Endothelial cell of umbilical vein (primary cell): Measurements from ENCODE around the gene VSTM2B. TPM values are rescaled to one million over a fixed set of nuclear protein-coding genes. Genes with fewer than 3 reads are reported as not detected.

ENCODE experiments used
- BruUV-seq: library from RNA; stranded (reverse); fragments of 400-500 nt; replicated peaks from 2 replicates; lab custom pipeline; 2021; lab: Mats Ljungman, UMichigan
- CTCF ChIA-PET: fragments of 300-600, 350-600 bp; sonication (Branson Sonifier 250); formaldehyde crosslinking; loops from one replicate; lab custom pipeline; 2021; ENCODE audit warnings: antibody characterized with exemption, inconsistent platforms; lab: Charles Lee
- POLR2A ChIA-PET: fragments of 300-600, 350-600 bp; sonication (Branson Sonifier 250); formaldehyde crosslinking; loops from one replicate; lab custom pipeline; 2021; ENCODE audit warnings: antibody characterized with exemption, inconsistent platforms; lab: Charles Lee
- DNase-seq: peaks from one replicate; pipeline ENCODE4 v3.0.0-alpha.2; 2011; ENCODE audit warnings: low read depth, low spot score
- FAIRE-seq: peaks from 2 replicates; lab custom pipeline; 2011; peaks lifted over from hg19 to GRCh38; lab: Jason Lieb, UNC
- H2AFZ ChIP-seq: 2 replicates; pipeline ENCODE4 v1.6.0; 2012; ENCODE audit warnings: low read depth, low read length, control low read depth, inconsistent platforms
- H3K27ac ChIP-seq: 2 replicates; pipeline ENCODE4 v1.5.1; 2011; ENCODE audit warnings: low read depth, mild to moderate bottlenecking, control low read depth, low read length, moderate library complexity; ENCODE audit not compliant: insufficient read depth
- H3K27me3 ChIP-seq, 2 experiments: 2 replicates each; pipeline versions ENCODE4 v1.6.0 to v1.6.1; 2011; ENCODE audit warnings: low read length in 2 of 2, mixed read lengths in 1 of 2; ENCODE audit not compliant: control insufficient read depth in 2 of 2, insufficient read depth in 2 of 2
- H3K36me3 ChIP-seq, 2 experiments: 2 replicates in 1 of 2; 3 replicates in 1 of 2; pipeline ENCODE4 v1.5.1; 2011; ENCODE audit warnings: low read length in 2 of 2, mild to moderate bottlenecking in 1 of 2, moderate library complexity in 1 of 2; ENCODE audit not compliant: control insufficient read depth in 2 of 2, insufficient read depth in 2 of 2; ENCODE audit errors: extremely low read depth in 1 of 2
- H3K4me1 ChIP-seq: 3 replicates; pipeline ENCODE4 v1.5.1; 2011; ENCODE audit warnings: mild to moderate bottlenecking, low read length; ENCODE audit not compliant: control insufficient read depth, insufficient read depth; ENCODE audit errors: extremely low read depth
- H3K4me2 ChIP-seq: 2 replicates; pipeline ENCODE4 v1.6.1; 2011; ENCODE audit warnings: low read length, control low read depth, mixed read lengths; ENCODE audit not compliant: insufficient read depth
- H3K4me3 ChIP-seq, 3 experiments: fragments of 200-600 bp in 1 of 3; sonication (generic), shearing (Covaris generic) in 1 of 3; replicated peaks in 1 of 3; 2 replicates each; pipeline ENCODE4 v1.5.1; 2011 to 2016; ENCODE audit warnings: control low read depth in 3 of 3, low read length in 3 of 3, mild to moderate bottlenecking in 2 of 3, inconsistent platforms in 1 of 3, low read depth in 1 of 3, moderate library complexity in 1 of 3; ENCODE audit not compliant: insufficient read depth in 1 of 3
- H3K79me2 ChIP-seq: 2 replicates; pipeline ENCODE4 v1.6.0; 2012; ENCODE audit warnings: low read length, inconsistent platforms; ENCODE audit not compliant: control insufficient read depth, insufficient read depth
- H3K9ac ChIP-seq: replicated peaks from 2 replicates; pipeline ENCODE3; 2011; ENCODE audit warnings: low read length, control low read depth; ENCODE audit not compliant: insufficient read depth; ENCODE audit errors: extremely low read depth
- H3K9me1 ChIP-seq: replicated peaks from 3 replicates; pipeline ENCODE4 v1.6.0; 2011; ENCODE audit warnings: mild to moderate bottlenecking, low read length; ENCODE audit not compliant: control insufficient read depth, insufficient read depth; ENCODE audit errors: extremely low read depth
- H3K9me3 ChIP-seq: replicated peaks from 2 replicates; pipeline ENCODE4 v1.5.1; 2012; ENCODE audit warnings: low read length, inconsistent platforms; ENCODE audit not compliant: control insufficient read depth, insufficient read depth
- H4K20me1 ChIP-seq: replicated peaks from 2 replicates; pipeline ENCODE3; 2011; ENCODE audit warnings: mild to moderate bottlenecking, low read length; ENCODE audit not compliant: control insufficient read depth, insufficient read depth; ENCODE audit errors: extremely low read depth
- CTCF ChIP-seq, 2 donors: IDR thresholded peaks; 1 replicate in 1 of 2; 2 replicates in 1 of 2; pipeline ENCODE4 v1.5.1; 2011; ENCODE audit warnings: low read length in 2 of 2, mild to moderate bottlenecking in 2 of 2, moderate library complexity in 2 of 2, control low read depth in 1 of 2, inconsistent platforms in 1 of 2, low read depth in 1 of 2; ENCODE audit not compliant: insufficient read depth in 1 of 2; ENCODE audit errors: extremely low read depth in 1 of 2
- EZH2 ChIP-seq: IDR thresholded peaks from 2 replicates; pipeline ENCODE4 v1.6.1; 2012; ENCODE audit warnings: borderline replicate concordance, low read depth, mild to moderate bottlenecking, moderate library complexity, low read length, inconsistent platforms; ENCODE audit not compliant: severe bottlenecking
- FOS ChIP-seq: IDR thresholded peaks from 2 replicates; pipeline ENCODE4 v1.6.1; 2011; ENCODE audit warnings: mild to moderate bottlenecking, low read length, moderate library complexity, borderline replicate concordance; ENCODE audit not compliant: insufficient read depth
- GATA2 ChIP-seq: IDR thresholded peaks from 2 replicates; pipeline ENCODE4 v1.7.0; 2011; ENCODE audit warnings: low read depth, mild to moderate bottlenecking, moderate library complexity, mixed read lengths, low read length; ENCODE audit not compliant: insufficient read length, insufficient read depth
- JUN ChIP-seq: IDR thresholded peaks from 2 replicates; pipeline ENCODE4 v1.6.1; 2011; ENCODE audit warnings: borderline replicate concordance, low read depth; ENCODE audit not compliant: insufficient read length, insufficient read depth
- MAX ChIP-seq: IDR thresholded peaks from 2 replicates; pipeline ENCODE4 v1.6.1; 2011; ENCODE audit not compliant: insufficient read depth, insufficient read length
- MYC ChIP-seq: IDR thresholded peaks from one replicate; pipeline ENCODE4 v1.6.1; 2011; ENCODE audit warnings: mild to moderate bottlenecking, low read depth, low read length
- dilution Hi-C: fragments of 300-500 bp; cut with MboI; formaldehyde crosslinking; loops from one replicate; pipeline ENCODE4 v1.15.0; 2019; ENCODE audit warnings: low sequenced_read_pairs; ENCODE audit not compliant: extremely low pct_ligation_motif_present
- intact Hi-C: fragments of 100-400 bp; cut with micrococcal nuclease; formaldehyde crosslinking; loops from one replicate; pipeline ENCODE4 v1.10.0; 2022
- polyA plus RNA-seq, 4 experiments: library from polyadenylated mRNA; depleted of rRNA in 3 of 4; stranded (reverse) in 3 of 4; unstranded in 1 of 4; fragments of >200 nt; gene quantifications; 2 replicates each; pipeline versions ENCODE4 v1.2.1 to v1.2.3, GENCODE V29; 2011 to 2012; ENCODE audit warnings: missing spikeins in 1 of 4
- total RNA-seq: library from RNA; stranded (reverse); gene quantifications from 2 replicates; pipeline ENCODE4 v1.2.3, GENCODE V29; 2021

The VSTM2B gene
- total and polyA plus RNA-seq, 2 donors (not counting 3 experiments of a cell fraction or from before 2014, with no cell fraction given) = not detected

GRCh38 chr19:29612801-29613595 lies 87.2 kb downstream of the VSTM2B start:
- H3K36me3 ChIP-seq = peaks cover 4 to 28% of the 10 kb centered on the region in 2 experiments
- POLR2A ChIA-PET = no interaction called here
- no peak overlapping the region for H3K4me2 ChIP-seq
- H4K20me1 ChIP-seq = no peaks in the 10 kb centered on the region
- CTCF ChIA-PET = interaction anchor here (7.8 kb wide), 1 partner anchor 103 kb away, joined by 210 read pairs; the partner anchor contains the start of gene C19orf12
- no peak overlapping the region for H3K27ac ChIP-seq
- dilution Hi-C loops = no loop called here
- no peaks in the 10 kb centered on the region for H3K27me3 ChIP-seq
- no peak overlapping the region for H3K9ac ChIP-seq
- BruUV-seq = no TSS peak
- intact Hi-C loops = no loop called here
- H3K9me1 ChIP-seq = no peaks in the 10 kb centered on the region
- no peaks in the 10 kb centered on the region for H3K4me1 ChIP-seq
- no peaks in the 10 kb centered on the region for H3K79me2 ChIP-seq
- H3K4me3 ChIP-seq = no peak overlapping the region
- DNase-seq (no peak), FAIRE-seq (no peak)
- no peak overlapping the region for H2AFZ ChIP-seq
- TF ChIP-seq GATA2 (no peak), EZH2 (no peak), FOS (no peak), JUN (no peak), MYC (no peak), CTCF (IDR thresholded peaks at IDR 0.05; ENCODE audit: extremely low read depth in 1 of 2, insufficient read depth in 1 of 2, low read depth in 1 of 2, low read length in 2 of 2) (no peak), MAX (no peak)
- no peaks in the 10 kb centered on the region for H3K9me3 ChIP-seq
